Erythroblast (primary cell): ENCODE data around the gene AXL.
A peak's percentile ranks its signal among the peaks of the same experiment; 100 is the strongest.
"Not testable (repeated sequence)": the region's sequence is repeated elsewhere in the genome, so short reads cannot be mapped to it uniquely, and the experiment has no call there.

Experiments
- DNase-seq, 2 experiments: peaks; one replicate each; lab custom pipeline; 2025; lab: John Stamatoyannopoulos, UW
- GATA1 ChIP-seq: IDR thresholded peaks from 2 replicates; pipeline ENCODE4 v1.6.1; 2011; ENCODE audit warnings: low read depth, mild to moderate bottlenecking, control low read depth, low read length, moderate library complexity
- POLR2A ChIP-seq: IDR thresholded peaks from 2 replicates; pipeline ENCODE4 v1.6.1; 2011; ENCODE audit warnings: mild to moderate bottlenecking, low read length

AXL gene

GRCh38 chr19:41263042-41263849 lies 44.2 kb downstream of the AXL start:
- TF ChIP-seq GATA1 (no peak), POLR2A (peak; percentile 97)
- DNase-seq, result peak; percentile 88 to 90

GRCh38 chr19:41263850-41264580 lies 45.0 kb downstream of the AXL start, which contains the start of gene HNRNPUL1:
Gene HNRNPUL1, plus strand, starts transcription at chr19:41264372. Its CDS starts 132 bp downstream, at chr19:41264504.
- TF ChIP-seq GATA1 (no peak), POLR2A (peak; percentile 66)
- peak; percentile 100 for DNase-seq

GRCh38 chr19:41264581-41265394 lies 45.8 kb downstream of the AXL start:
- TF ChIP-seq POLR2A (no peak), GATA1 (no peak)
- peak; percentile 68 to 79 for DNase-seq

GRCh38 chr19:41265395-41266153 lies 46.6 kb downstream of the AXL start:
- peak; percentile 40 to 60 for DNase-seq

GRCh38 chr19:41269055-41269454 lies 50.0 kb downstream of the AXL start:
- no peak for DNase-seq
- TF ChIP-seq GATA1 (no peak), POLR2A (no peak)

More at GRCh38 chr19:41265395-41266153, 46.6 kb downstream of the AXL start:
- no peak for TF ChIP-seq GATA1
- TF ChIP-seq POLR2A, result no peak

- DNase-seq, result no peak
- TF ChIP-seq POLR2A (no peak), GATA1 (no peak)
These were observed 50.5 kb downstream of the AXL start for GRCh38 chr19:41269571-41269970.

GRCh38 chr19:41273076-41273475 lies 54.1 kb downstream of the AXL start:
- DNase-seq, result no peak
- TF ChIP-seq POLR2A, result no peak
- no peak for TF ChIP-seq GATA1

- no peak for TF ChIP-seq GATA1
- TF ChIP-seq POLR2A, result no peak
- no peak for DNase-seq
These were observed 55.8 kb downstream of the AXL start for GRCh38 chr19:41274802-41275201.

- TF ChIP-seq POLR2A (no peak), GATA1 (no peak)
- no peak for DNase-seq
These were observed 57.2 kb downstream of the AXL start for GRCh38 chr19:41276231-41276630.

- TF ChIP-seq POLR2A (no peak), GATA1 (no peak)
- no peak for DNase-seq
These were observed 59.5 kb downstream of the AXL start for GRCh38 chr19:41278478-41278877.

GRCh38 chr19:41288673-41289530 lies 69.9 kb downstream of the AXL start:
- TF ChIP-seq GATA1 (no peak), POLR2A (no peak)
- no peak for DNase-seq

GRCh38 chr19:41289814-41290213 lies 70.8 kb downstream of the AXL start:
- not testable (repeated sequence) for DNase-seq
